ENCODE data around the gene KLHL29.

Gene KLHL29

DNA sequence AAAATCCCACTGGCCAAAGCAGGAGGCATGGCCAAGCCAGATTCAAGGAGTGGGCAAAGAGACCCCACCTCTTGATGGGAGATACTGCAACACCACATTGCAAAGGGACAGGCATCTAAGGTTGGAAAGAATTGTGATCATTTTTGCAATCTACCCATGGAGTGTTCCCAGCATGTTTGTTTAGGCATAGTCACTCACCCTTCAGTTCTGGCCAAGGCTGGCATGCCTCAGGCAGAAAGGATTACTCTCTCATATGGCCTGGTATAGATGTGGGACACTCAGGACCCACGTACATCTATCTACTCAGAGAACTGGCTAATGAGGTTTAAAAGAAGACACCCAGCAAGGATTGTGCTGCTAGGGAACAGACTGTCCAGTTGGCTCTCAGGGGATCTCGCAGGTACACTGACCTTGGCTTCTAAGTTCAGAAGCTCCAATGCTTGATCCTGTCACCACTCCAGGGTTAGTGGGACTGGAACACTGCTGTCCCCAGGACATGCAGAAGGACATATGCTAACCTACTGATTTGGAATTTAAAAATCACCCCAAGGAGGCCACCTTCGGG is 183.7 kb downstream of the KLHL29 start:
- no peak overlapping the region for H3K4me2 ChIP-seq
- peaks cover 0 to 5% (median 0%) of the 10 kb centered on the region in 11 experiments; a peak in 2 of 22 replicates for H4K20me1 ChIP-seq
- no peak for TF ChIP-seq Cebpa-rat (IDR thresholded peaks at IDR 0.05)
- no peak overlapping the region for H3K4me3 ChIP-seq
- no peak overlapping the region for H3K27ac ChIP-seq
- H3K9me3 ChIP-seq (replicated peaks in 1 of 11) = no peaks in the 10 kb centered on the region
- no peaks in the 10 kb centered on the region for H3K36me3 ChIP-seq
- no peak overlapping the region for H3K9ac ChIP-seq
- H3K27me3 ChIP-seq = no peaks in the 10 kb centered on the region; a peak in 1 of 22 replicates
- no peaks in the 10 kb centered on the region for H3K4me1 ChIP-seq

DNA sequence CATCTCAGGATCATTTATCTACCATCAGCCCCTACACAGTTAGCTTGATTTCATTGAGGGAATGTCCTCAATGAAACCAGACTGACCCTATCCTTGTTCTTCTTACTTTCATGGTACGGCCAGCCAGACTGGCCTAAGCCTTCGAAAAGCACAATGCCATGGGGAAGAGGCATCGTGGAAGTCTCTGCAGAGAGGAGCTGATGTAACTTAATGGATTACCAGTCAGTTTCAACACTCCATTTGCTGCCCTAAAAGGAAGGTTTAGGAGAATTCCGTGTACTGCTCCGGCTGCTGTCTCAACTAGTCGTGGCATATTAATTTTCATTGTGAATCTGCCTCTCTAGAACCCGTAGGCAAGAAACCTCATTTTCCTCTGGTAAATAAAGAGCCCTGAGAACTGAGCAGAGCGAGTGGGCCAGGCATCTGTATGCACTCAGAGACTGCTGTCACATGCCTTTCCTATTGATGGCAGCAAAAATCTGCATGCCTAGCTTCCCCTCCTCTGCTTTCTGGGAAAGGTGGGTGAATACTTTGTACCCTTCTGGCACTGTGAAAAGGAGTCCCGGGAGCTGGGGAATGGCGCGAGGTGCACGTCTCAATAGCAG is 184.9 kb downstream of the KLHL29 start:
- no peaks in the 10 kb centered on the region for H3K36me3 ChIP-seq
- H3K27ac ChIP-seq = no peak overlapping the region
- no peaks in the 10 kb centered on the region for H3K9me3 ChIP-seq (replicated peaks in 1 of 11)
- H4K20me1 ChIP-seq = peaks cover 0 to 5% (median 0%) of the 10 kb centered on the region in 11 experiments; a peak in 2 of 22 replicates
- no peak overlapping the region for H3K9ac ChIP-seq
- no peak for TF ChIP-seq Cebpa-rat (IDR thresholded peaks at IDR 0.05)
- H3K4me3 ChIP-seq = no peak overlapping the region
- H3K27me3 ChIP-seq = no peaks in the 10 kb centered on the region; a peak in 1 of 22 replicates
- H3K4me1 ChIP-seq = no peaks in the 10 kb centered on the region
- no peak overlapping the region for H3K4me2 ChIP-seq

DNA sequence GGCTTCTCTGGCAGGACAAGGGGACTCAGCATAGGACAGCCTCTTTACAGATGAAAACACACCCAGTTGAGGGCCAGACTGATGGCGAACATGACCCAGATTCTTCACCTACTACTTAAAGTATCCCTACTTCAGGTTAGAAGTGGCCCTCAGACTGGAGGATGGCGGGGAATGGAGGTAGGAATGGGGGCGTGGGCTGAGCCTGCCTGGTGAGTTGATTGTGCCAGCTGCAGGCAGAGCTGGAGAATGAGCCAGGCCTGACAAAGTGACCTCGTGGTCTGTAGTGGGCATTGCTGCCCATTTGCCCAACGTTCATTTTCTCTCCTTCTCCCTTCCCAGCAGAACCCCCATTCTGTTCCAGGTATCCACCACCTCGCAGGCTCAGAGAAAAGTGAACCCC is 186.1 kb downstream of the KLHL29 start:
- Histone ChIP-seq H3K4me1 (no peaks in the 10 kb centered on the region), H3K27ac (no peak overlapping the region), H3K36me3 (no peaks in the 10 kb centered on the region), H3K9ac (no peak overlapping the region), H3K27me3 (no peaks in the 10 kb centered on the region; a peak in 1 of 22 replicates), H4K20me1 (peaks cover 0 to 2% (median 0%) of the 10 kb centered on the region in 11 experiments; a peak in 2 of 22 replicates), H3K4me3 (no peak overlapping the region), H3K9me3 (replicated peaks in 1 of 11) (no peaks in the 10 kb centered on the region), H3K4me2 (no peak overlapping the region)
- TF ChIP-seq Cebpa-rat (IDR thresholded peaks at IDR 0.05) = no peak

DNA sequence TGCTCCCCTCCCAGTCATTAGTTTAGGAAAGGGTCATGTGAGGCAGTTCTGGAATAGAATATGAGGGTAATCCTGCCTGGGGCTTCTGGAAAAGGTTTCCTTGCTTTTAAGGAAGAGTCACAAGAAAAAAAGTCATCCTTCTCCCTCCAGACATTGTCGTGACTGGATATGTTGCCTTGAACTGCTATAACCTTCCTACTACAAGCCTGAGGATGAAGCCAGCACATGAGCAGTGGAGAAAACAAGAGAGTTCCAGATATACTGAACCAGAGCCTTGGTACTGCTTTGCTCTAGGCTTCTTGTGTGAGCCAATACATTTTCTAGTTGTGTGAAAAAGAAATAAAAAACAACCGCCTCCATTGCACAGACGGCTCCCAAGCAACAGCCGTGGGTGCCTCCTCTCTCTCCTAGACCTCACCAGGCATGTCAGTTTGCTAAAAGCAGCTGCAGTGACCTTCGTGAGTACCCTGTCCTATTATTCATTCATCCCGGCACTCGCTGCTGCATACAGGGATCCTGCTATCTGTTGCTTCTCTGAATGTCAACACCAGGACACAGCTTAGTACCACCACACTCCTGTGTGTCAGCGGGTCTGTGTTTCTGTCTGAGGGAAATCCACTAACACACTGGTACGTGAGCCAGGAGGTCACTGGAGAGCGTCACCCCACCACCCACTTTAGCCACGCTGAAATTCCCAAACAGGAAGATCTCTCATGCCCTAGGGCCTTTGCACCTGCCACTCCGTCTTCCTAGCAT is 186.7 kb downstream of the KLHL29 start:
- Histone ChIP-seq H3K27ac (no peak overlapping the region), H3K36me3 (no peaks in the 10 kb centered on the region), H3K9me3 (replicated peaks in 1 of 11) (no peaks in the 10 kb centered on the region), H3K9ac (no peak overlapping the region), H3K4me1 (no peaks in the 10 kb centered on the region), H3K4me3 (no peak overlapping the region), H3K4me2 (no peak overlapping the region), H4K20me1 (no peaks in the 10 kb centered on the region; a peak in 2 of 22 replicates), H3K27me3 (no peaks in the 10 kb centered on the region; a peak in 1 of 22 replicates)
- no peak for TF ChIP-seq Cebpa-rat (IDR thresholded peaks at IDR 0.05)

DNA sequence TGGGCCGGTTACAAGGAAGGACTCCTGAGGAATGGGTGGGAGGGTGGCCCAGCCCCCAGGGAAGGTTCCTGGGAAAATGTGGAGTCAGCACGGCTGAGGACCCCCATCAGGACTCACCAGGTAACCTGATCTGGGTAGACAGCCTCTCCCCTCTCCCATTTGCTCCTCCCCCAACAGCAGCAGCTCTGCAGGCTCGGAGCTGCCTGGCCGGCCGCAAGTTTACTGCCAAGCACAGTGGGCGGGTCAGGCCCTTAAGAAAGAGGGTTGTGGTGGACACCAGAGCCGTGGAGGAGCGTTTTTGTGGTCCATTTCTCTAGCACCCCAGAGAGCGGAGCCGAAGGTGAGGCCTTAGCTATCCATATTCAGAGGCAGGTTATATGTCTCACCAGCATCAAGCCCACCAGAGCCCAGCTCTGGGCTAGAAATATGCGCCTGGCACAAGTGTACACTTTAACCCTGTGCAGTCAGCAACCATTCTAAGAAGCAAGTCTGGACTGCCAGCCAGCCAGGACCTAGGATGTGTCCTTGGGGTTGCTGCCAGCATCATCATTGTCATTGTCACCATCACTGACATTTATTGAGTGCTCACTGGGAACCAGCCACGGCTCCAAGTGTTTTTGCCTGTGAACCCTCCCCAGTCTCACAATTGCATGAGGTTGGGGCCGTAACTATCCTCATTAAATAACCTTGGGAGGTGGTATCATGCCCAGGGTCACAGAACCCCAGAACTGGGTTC is 190.1 kb downstream of the KLHL29 start:
- TF ChIP-seq Cebpa-rat (IDR thresholded peaks at IDR 0.05) = no peak

DNA sequence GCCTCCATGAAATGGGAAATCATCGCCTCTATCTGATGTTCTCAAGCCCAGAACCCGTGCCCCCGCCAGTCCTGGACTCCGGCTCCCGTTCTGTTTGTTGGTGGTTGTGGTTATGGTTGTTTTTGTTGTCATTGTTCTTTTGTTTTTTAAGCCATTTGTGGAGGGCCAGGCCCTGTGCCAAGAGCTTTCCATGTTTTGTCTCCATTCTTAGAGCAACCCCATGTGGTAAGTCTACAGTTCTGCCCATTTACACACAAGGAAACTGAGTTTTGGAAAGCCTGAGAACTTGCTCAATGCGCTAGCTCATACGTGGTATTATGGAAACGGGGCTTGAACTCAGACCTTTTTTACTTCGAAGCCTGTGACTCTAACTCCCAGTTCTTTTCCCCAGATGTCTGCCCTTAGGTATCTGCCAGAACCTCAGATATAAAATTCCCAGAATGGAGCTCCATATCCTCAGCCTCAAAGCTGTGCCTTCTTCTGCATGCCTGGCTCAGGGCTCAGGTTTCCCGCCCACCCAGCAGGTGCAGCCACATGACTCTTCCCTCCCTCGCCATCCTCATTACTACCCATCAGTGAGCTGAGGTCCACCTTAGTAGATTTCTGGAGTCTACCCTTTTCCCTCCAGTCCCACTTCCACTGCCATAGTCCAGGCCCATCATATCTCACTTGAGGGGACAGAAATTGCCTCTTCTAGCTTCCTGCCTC is 194.1 kb downstream of the KLHL29 start:
- Histone ChIP-seq H3K27me3 (peaks cover 0 to 5% (median 0%) of the 10 kb centered on the region in 11 experiments; a peak in 4 of 22 replicates), H3K36me3 (no peaks in the 10 kb centered on the region), H3K9me3 (replicated peaks in 1 of 11) (no peaks in the 10 kb centered on the region), H3K4me3 (no peak overlapping the region), H4K20me1 (no peaks in the 10 kb centered on the region), H3K4me1 (no peaks in the 10 kb centered on the region), H3K4me2 (no peak overlapping the region), H3K9ac (no peak overlapping the region), H3K27ac (no peak overlapping the region)
- no peak for TF ChIP-seq Cebpa-rat (IDR thresholded peaks at IDR 0.05)

More for the DNA sequence above, 190.1 kb downstream of the KLHL29 start:
- Histone ChIP-seq H3K9ac (no peak overlapping the region), H3K4me3 (no peak overlapping the region), H3K36me3 (no peaks in the 10 kb centered on the region), H3K4me1 (no peaks in the 10 kb centered on the region), H3K27ac (no peak overlapping the region), H3K4me2 (no peak overlapping the region), H4K20me1 (no peaks in the 10 kb centered on the region; a peak in 1 of 22 replicates), H3K9me3 (replicated peaks in 1 of 11) (no peaks in the 10 kb centered on the region), H3K27me3 (no peaks in the 10 kb centered on the region; a peak in 1 of 22 replicates)

DNA sequence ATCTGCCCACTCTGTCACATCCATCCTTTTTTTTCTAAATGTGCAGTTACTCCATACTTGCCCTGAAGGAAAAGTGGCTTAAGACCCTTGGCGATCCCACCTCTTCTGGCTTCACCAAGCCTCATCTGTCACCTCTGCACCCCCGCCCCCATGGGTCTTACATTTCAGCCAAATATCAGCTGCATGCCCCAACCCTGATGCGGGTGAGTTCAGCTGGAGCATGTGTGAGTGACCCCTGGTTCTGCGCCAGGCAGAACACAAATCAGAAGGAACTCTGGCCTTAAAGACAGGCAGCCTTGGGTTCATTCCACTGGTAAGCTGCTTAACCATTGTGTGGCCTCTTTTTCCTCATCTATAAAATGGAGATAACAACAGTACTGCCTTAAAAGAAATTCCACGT is 194.7 kb downstream of the KLHL29 start:
- H3K36me3 ChIP-seq = no peaks in the 10 kb centered on the region
- no peaks in the 10 kb centered on the region for H3K4me1 ChIP-seq
- H3K4me2 ChIP-seq = no peak overlapping the region
- H3K27ac ChIP-seq = no peak overlapping the region
- H3K9me3 ChIP-seq (replicated peaks in 1 of 11) = no peaks in the 10 kb centered on the region
- TF ChIP-seq Cebpa-rat (IDR thresholded peaks at IDR 0.05) = no peak
- peaks cover 0 to 5% (median 0%) of the 10 kb centered on the region in 11 experiments; a peak in 4 of 22 replicates for H3K27me3 ChIP-seq
- no peak overlapping the region for H3K4me3 ChIP-seq
- no peak overlapping the region for H3K9ac ChIP-seq
- H4K20me1 ChIP-seq = no peaks in the 10 kb centered on the region

DNA sequence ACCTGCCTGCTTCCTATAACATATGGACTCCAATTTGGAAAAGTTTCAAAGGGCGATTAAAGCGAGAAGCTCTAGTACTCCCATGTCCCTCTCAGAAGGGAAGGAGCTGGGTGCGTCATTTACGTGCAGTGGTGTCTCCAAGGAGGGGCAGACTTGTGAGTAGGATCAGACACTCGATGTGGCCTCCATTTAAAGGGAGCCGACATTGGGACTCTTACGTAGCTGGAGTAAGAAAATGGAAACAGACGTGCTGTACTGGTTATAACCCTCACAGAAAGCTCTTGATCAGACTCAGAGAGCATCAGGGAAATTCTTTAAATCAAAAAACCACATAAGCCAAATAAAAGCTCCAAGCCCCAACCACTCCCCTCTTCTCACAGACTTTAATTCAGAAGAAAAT is 198.5 kb downstream of the KLHL29 start:
- H3K27ac ChIP-seq = no peak overlapping the region
- TF ChIP-seq Cebpa-rat (IDR thresholded peaks at IDR 0.05) = no peak
- H3K4me1 ChIP-seq = peaks cover 0 to 10% (median 0%) of the 10 kb centered on the region in 10 experiments; a peak in 4 of 20 replicates
- H3K9ac ChIP-seq = no peak overlapping the region
- no peaks in the 10 kb centered on the region; a peak in 2 of 22 replicates for H4K20me1 ChIP-seq
- H3K4me2 ChIP-seq = no peak overlapping the region
- H3K9me3 ChIP-seq (replicated peaks in 1 of 11) = no peaks in the 10 kb centered on the region
- H3K36me3 ChIP-seq = no peaks in the 10 kb centered on the region
- no peak overlapping the region for H3K4me3 ChIP-seq
- H3K27me3 ChIP-seq = peaks cover 0 to 5% (median 0%) of the 10 kb centered on the region in 11 experiments; a peak in 5 of 22 replicates

Measured in BLaER1 treated with 17β-estradiol and CSF1 and Interleukin-3, amounts not matched to agents 10 nM and 100 nM (cell line).